HCT116 (cell line): Measurements from ENCODE around the gene GFPT2.

Experiments
- MAX ChIP-seq: IDR thresholded peaks from 2 replicates; pipeline ENCODE4 v1.6.1; 2012
- TCF7L2 ChIP-seq: IDR thresholded peaks from 2 replicates; pipeline ENCODE4 v1.7.0; 2011; ENCODE audit warnings: borderline replicate concordance, inconsistent platforms; ENCODE audit not compliant: insufficient read depth, insufficient read length; ENCODE audit errors: extremely low read depth

GRCh38 chr5:180391276-180391675 is 38.1 kb upstream of the GFPT2 start:
- no peak for TF ChIP-seq TCF7L2
- no peak for TF ChIP-seq MAX
